Measurements from ENCODE around the gene MAPKBP1. TPM values are rescaled to one million over a fixed set of nuclear protein-coding genes. Genes with fewer than 3 reads are reported as not detected.

MAPKBP1 gene
- polyA plus RNA-seq, 1 donor from 2014 or later: 30.3 TPM

DNA sequence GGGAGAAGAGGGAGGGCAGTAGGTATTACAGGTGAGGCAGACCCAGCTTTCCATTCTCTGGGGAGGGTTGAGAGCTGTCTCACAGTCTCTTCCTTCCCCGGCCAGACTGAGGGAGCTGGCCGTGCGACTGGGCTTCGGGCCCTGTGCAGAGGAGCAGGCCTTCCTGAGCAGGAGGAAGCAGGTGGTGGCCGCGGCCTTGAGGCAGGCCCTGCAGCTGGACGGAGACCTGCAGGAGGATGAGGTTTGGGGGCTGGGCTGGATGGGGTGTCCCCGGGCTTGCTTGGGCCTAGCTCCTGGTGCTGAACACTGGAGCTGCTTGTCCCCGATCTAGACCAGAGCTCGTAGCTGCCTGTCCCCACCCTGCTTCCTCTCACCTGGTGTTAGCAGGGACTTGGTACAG is 69.3 kb downstream of the MAPKBP1 start:
- H3K36me3 ChIP-seq (ENCODE audit: insufficient read depth, low read length): no peaks in the 10 kb centered on the region

DNA sequence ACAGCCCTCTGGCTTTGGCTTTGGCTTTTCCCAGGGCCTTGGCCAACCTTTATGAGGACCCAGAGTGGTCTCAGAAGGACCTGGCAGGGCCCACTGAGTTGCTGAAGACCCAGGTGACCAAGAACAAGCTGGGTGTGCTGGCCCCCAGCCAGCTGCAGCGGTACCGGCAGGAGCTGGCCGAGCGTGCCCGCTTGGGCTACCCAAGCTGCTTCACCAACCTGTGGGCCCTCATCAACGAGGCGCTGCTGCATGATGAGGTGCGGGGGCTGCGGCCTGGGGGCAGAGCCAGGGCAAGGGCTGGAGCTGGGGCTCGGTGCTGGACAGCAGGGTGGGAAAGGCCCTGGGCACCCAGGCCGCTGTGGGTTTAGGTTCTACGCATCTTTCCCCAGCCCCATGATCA is 70.5 kb downstream of the MAPKBP1 start:
- Histone ChIP-seq H3K4me2 (ENCODE audit: low read length) (no peak overlapping the region), H2AFZ (ENCODE audit: low read depth, low read length) (no peak overlapping the region), H3K9ac (ENCODE audit: low read length) (no peak overlapping the region), H4K20me1 (ENCODE audit: insufficient read depth) (no peaks in the 10 kb centered on the region), H3F3A (ENCODE audit: insufficient read depth, low read length, poor library complexity, severe bottlenecking) (no peaks in the 10 kb centered on the region), H3K9me2 (ENCODE audit: insufficient read depth, low read length) (no peaks in the 10 kb centered on the region), H3K27ac (ENCODE audit: low read length) (no peak overlapping the region), H3K4me3 (ENCODE audit: low read length) (no peak overlapping the region), H3K9me3 (ENCODE audit: low read length) (no peaks in the 10 kb centered on the region), H3K27me3 (ENCODE audit: insufficient read depth, low read depth, low read length) (no peaks in the 10 kb centered on the region), H3K36me3 (ENCODE audit: insufficient read depth, low read length) (no peaks in the 10 kb centered on the region), H3K79me2 (replicated peaks; ENCODE audit: insufficient read depth, low read length) (no peaks in the 10 kb centered on the region)
- no peak for TF ChIP-seq POLR2AphosphoS5 (IDR thresholded peaks at IDR 0.05)
- TF ChIP-seq SMC3 (conservative IDR thresholded peaks at IDR 0.05; ENCODE audit: poor library complexity): no peak
- TF ChIP-seq MXI1 (conservative IDR thresholded peaks at IDR 0.05; ENCODE audit: poor library complexity, severe bottlenecking): no peak
- no peak for TF ChIP-seq RAD21 (conservative IDR thresholded peaks at IDR 0.05)
- TF ChIP-seq, protein P1, sequence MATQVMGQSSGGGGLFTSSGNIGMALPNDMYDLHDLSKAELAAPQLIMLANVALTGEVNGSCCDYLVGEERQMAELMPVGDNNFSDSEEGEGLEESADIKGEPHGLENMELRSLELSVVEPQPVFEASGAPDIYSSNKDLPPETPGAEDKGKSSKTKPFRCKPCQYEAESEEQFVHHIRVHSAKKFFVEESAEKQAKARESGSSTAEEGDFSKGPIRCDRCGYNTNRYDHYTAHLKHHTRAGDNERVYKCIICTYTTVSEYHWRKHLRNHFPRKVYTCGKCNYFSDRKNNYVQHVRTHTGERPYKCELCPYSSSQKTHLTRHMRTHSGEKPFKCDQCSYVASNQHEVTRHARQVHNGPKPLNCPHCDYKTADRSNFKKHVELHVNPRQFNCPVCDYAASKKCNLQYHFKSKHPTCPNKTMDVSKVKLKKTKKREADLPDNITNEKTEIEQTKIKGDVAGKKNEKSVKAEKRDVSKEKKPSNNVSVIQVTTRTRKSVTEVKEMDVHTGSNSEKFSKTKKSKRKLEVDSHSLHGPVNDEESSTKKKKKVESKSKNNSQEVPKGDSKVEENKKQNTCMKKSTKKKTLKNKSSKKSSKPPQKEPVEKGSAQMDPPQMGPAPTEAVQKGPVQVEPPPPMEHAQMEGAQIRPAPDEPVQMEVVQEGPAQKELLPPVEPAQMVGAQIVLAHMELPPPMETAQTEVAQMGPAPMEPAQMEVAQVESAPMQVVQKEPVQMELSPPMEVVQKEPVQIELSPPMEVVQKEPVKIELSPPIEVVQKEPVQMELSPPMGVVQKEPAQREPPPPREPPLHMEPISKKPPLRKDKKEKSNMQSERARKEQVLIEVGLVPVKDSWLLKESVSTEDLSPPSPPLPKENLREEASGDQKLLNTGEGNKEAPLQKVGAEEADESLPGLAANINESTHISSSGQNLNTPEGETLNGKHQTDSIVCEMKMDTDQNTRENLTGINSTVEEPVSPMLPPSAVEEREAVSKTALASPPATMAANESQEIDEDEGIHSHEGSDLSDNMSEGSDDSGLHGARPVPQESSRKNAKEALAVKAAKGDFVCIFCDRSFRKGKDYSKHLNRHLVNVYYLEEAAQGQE (IDR thresholded peaks at IDR 0.05; ENCODE audit: borderline replicate concordance): no peak
- TF ChIP-seq TAF1 (IDR thresholded peaks at IDR 0.05; ENCODE audit: low read depth): no peak

More for the DNA sequence above, 69.3 kb downstream of the MAPKBP1 start:
- H3F3A ChIP-seq (ENCODE audit: insufficient read depth, low read length, poor library complexity, severe bottlenecking): no peaks in the 10 kb centered on the region
- no peak for TF ChIP-seq RAD21 (conservative IDR thresholded peaks at IDR 0.05)
- no peak for TF ChIP-seq MXI1 (conservative IDR thresholded peaks at IDR 0.05; ENCODE audit: poor library complexity, severe bottlenecking)
- no peak for TF ChIP-seq TAF1 (IDR thresholded peaks at IDR 0.05; ENCODE audit: low read depth)
- no peak for TF ChIP-seq EP300 (conservative IDR thresholded peaks at IDR 0.05; ENCODE audit: poor library complexity, severe bottlenecking)
- no peak for TF ChIP-seq SMC3 (conservative IDR thresholded peaks at IDR 0.05; ENCODE audit: poor library complexity)
- no peak overlapping the region for H2AFZ ChIP-seq (ENCODE audit: low read depth, low read length)
- H3K27me3 ChIP-seq (ENCODE audit: insufficient read depth, low read depth, low read length): no peaks in the 10 kb centered on the region
- no peak overlapping the region for H3K9ac ChIP-seq (ENCODE audit: low read length)
- no peaks in the 10 kb centered on the region for H3K9me2 ChIP-seq (ENCODE audit: insufficient read depth, low read length)
- no peaks in the 10 kb centered on the region for H3K9me3 ChIP-seq (ENCODE audit: low read length)
- no peak overlapping the region for H3K4me2 ChIP-seq (ENCODE audit: low read length)
- H3K27ac ChIP-seq (ENCODE audit: low read length): no peak overlapping the region
- H3K4me3 ChIP-seq (ENCODE audit: low read length): no peak overlapping the region
- H4K20me1 ChIP-seq (ENCODE audit: insufficient read depth): no peaks in the 10 kb centered on the region
- H3K79me2 ChIP-seq (replicated peaks; ENCODE audit: insufficient read depth, low read length): no peaks in the 10 kb centered on the region

DNA sequence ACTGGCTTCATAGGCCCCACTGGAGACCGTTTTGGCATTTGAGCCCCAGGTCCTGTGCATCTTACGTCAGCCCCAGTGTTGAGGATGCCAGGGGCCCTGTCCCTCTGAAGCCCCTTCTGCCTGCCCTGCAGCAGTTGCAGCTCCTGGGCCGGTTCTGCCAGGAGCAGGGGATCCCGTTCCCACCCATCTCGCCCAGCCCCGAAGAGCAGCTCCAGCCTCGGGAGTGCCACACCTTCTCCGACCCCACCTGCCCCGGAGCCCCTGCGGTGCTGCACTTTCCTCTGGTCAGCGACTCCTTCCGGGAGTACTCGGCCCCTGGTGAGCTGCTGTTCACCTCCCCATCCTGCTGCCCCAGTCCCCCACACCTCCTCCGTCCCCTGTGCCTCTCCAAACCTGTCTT is 72.9 kb downstream of the MAPKBP1 start:
- Histone ChIP-seq H3K79me2 (replicated peaks; ENCODE audit: insufficient read depth, low read length) (no peaks in the 10 kb centered on the region), H3K9me2 (ENCODE audit: insufficient read depth, low read length) (no peaks in the 10 kb centered on the region), H3K4me2 (ENCODE audit: low read length) (no peak overlapping the region), H3K4me3 (ENCODE audit: low read length) (no peak overlapping the region), H3K9ac (ENCODE audit: low read length) (no peak overlapping the region), H3K36me3 (ENCODE audit: insufficient read depth, low read length) (no peaks in the 10 kb centered on the region), H3K9me3 (ENCODE audit: low read length) (no peaks in the 10 kb centered on the region), H2AFZ (ENCODE audit: low read depth, low read length) (no peak overlapping the region), H3K27me3 (ENCODE audit: insufficient read depth, low read depth, low read length) (no peaks in the 10 kb centered on the region), H3K27ac (ENCODE audit: low read length) (no peak overlapping the region), H3F3A (ENCODE audit: insufficient read depth, low read length, poor library complexity, severe bottlenecking) (no peaks in the 10 kb centered on the region), H4K20me1 (ENCODE audit: insufficient read depth) (no peaks in the 10 kb centered on the region)
- TF ChIP-seq EP300 (conservative IDR thresholded peaks at IDR 0.05; ENCODE audit: poor library complexity, severe bottlenecking) (no peak), TAF1 (IDR thresholded peaks at IDR 0.05; ENCODE audit: low read depth) (no peak), EZH2 (IDR thresholded peaks at IDR 0.05; ENCODE audit: borderline replicate concordance, insufficient read depth, low read length, poor library complexity, severe bottlenecking) (no peak), CTCF (IDR thresholded peaks at IDR 0.05; ENCODE audit: poor library complexity, severe bottlenecking) (no peak), MXI1 (conservative IDR thresholded peaks at IDR 0.05; ENCODE audit: poor library complexity, severe bottlenecking) (no peak), POLR2AphosphoS5 (IDR thresholded peaks at IDR 0.05) (no peak), SMC3 (conservative IDR thresholded peaks at IDR 0.05; ENCODE audit: poor library complexity) (no peak), RAD21 (conservative IDR thresholded peaks at IDR 0.05) (no peak)
- TF ChIP-seq, protein P1 (IDR thresholded peaks at IDR 0.05; ENCODE audit: borderline replicate concordance): no peak

All from neural cell (in vitro differentiated cells).